DMS 273 (cell line): ENCODE measurements around the gene GPR179.

ENCODE experiments used
- DNase-seq: peaks from one replicate; lab custom pipeline; 2025; ENCODE audit not compliant: unreplicated experiment; lab: John Stamatoyannopoulos, UW

The GPR179 gene

GRCh38 chr17:38343608-38344419 lies at the start of gene GPR179:
Gene GPR179 (minus strand): TSS chr17:38343956. CDS start chr17:38343789, 167 bp downstream.
- DNase-seq = no peak

- no peak for DNase-seq
These were observed 35.7 kb upstream of the GPR179 start for GRCh38 chr17:38379448-38379847.

GRCh38 chr17:38369124-38369886 lies 25.5 kb upstream of the GPR179 start:
- no peak for DNase-seq

GRCh38 chr17:38364741-38365140 lies 21.0 kb upstream of the GPR179 start:
- DNase-seq = no peak

- no peak for DNase-seq
These were observed 19.3 kb upstream of the GPR179 start for GRCh38 chr17:38363016-38363415.

GRCh38 chr17:38361694-38362465 lies 18.1 kb upstream of the GPR179 start:
- no peak for DNase-seq

GRCh38 chr17:38358586-38359513 lies 15.1 kb upstream of the GPR179 start:
- DNase-seq = peak; percentile 89

GRCh38 chr17:38357486-38358123 lies 13.8 kb upstream of the GPR179 start:
- DNase-seq = peak; percentile 77

GRCh38 chr17:38355251-38355650 lies 11.5 kb upstream of the GPR179 start:
- DNase-seq = no peak

- peak; percentile 20 for DNase-seq
These were observed 10.7 kb upstream of the GPR179 start for GRCh38 chr17:38354466-38354865.

GRCh38 chr17:38353668-38354067 lies 9.9 kb upstream of the GPR179 start:
- no peak for DNase-seq

- peak; percentile 54 for DNase-seq
These were observed 9.4 kb upstream of the GPR179 start for GRCh38 chr17:38353086-38353604.

- DNase-seq = peak; percentile 54
These were observed 8.7 kb upstream of the GPR179 start for GRCh38 chr17:38352245-38353085.

GRCh38 chr17:38351412-38352222 lies 7.9 kb upstream of the GPR179 start, which contains the start of gene SOCS7:
Gene SOCS7 (plus strand): TSS chr17:38351844. CDS start chr17:38352053, 209 bp downstream.
- DNase-seq = peak; percentile 98

- no peak for DNase-seq
These were observed 6.3 kb upstream of the GPR179 start for GRCh38 chr17:38350035-38350434.

GRCh38 chr17:38349097-38349730 lies 5.5 kb upstream of the GPR179 start:
- peak; percentile 92 for DNase-seq

- DNase-seq = no peak
These were observed 2.0 kb upstream of the GPR179 start for GRCh38 chr17:38345743-38346142.
